ENCODE measurements around the gene PRKAA2.

DNA sequence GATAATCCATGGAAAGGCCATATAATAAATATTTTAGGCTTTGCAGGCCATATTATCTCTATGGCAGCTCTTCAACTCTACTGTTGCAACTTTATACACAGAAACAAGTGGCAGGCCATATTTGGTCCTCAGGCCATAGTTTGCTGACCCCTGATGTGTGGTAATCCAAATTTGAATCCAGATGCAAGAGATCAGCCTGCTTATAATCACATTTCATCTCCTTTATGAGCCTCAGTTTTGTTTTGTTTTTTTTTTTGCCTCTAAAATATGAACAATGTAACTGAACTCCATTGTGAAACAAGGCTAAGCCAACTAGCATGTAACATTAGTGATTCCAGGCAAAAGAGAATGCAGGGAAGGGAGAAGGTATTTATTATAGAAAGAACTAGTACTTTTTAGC lies 81.6 kb downstream of the PRKAA2 start:
- TF ChIP-seq, protein P1, sequence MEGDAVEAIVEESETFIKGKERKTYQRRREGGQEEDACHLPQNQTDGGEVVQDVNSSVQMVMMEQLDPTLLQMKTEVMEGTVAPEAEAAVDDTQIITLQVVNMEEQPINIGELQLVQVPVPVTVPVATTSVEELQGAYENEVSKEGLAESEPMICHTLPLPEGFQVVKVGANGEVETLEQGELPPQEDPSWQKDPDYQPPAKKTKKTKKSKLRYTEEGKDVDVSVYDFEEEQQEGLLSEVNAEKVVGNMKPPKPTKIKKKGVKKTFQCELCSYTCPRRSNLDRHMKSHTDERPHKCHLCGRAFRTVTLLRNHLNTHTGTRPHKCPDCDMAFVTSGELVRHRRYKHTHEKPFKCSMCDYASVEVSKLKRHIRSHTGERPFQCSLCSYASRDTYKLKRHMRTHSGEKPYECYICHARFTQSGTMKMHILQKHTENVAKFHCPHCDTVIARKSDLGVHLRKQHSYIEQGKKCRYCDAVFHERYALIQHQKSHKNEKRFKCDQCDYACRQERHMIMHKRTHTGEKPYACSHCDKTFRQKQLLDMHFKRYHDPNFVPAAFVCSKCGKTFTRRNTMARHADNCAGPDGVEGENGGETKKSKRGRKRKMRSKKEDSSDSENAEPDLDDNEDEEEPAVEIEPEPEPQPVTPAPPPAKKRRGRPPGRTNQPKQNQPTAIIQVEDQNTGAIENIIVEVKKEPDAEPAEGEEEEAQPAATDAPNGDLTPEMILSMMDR (conservative IDR thresholded peaks at IDR 0.05; ENCODE audit: low read length): no peak
- TF ChIP-seq EZH2phosphoT487 (IDR thresholded peaks at IDR 0.05; ENCODE audit: borderline replicate concordance, low read depth, low read length): no peak

All from OCI-LY7 (cell line).